ENCODE measurements around the gene WDR18.

WDR18 gene

DNA sequence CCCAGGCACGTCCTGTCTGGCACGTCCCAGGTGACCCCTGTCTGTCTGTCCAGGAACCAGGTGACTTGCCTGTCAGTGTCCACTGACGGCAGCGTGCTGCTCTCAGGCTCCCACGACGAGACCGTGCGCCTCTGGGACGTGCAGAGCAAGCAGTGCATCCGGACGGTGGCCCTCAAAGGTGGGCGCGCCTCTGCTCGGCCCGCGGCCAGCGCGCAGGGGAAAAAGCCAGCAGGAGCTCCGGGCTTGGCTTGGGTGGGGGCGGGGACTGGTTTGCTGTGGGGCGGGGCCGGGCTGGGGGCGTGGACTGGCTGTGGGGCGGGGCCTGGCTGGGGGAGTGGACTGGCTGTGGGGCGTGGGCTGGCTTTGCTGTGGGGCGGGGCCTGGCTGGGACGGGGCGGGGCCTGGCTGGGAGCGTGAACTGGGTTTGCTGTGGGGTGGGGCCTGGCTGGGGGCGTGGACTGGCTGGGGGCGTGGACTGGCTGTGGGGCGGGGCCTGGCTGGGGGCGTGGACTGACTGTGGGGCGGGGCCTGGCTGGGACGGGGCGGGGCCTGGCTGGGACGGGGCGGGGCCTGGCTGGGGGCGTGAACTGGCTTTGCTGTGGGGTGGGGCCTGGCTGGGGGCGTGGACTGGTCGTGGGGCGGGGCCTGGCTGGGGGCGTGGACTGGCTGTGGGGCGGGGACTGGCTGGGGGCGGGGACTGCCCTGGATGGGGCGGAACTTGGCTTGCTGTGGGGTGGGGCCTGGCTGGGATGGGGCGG, 7.2 kb downstream of the WDR18 start:
- peak in 1 of 2 donors; percentile 73 for DNase-seq (ENCODE audit: extremely low read depth in 1 of 2, low read depth in 1 of 2)

GRCh38 chr19:991932-992669, 8.0 kb downstream of the WDR18 start:
- DNase-seq (ENCODE audit: extremely low read depth in 1 of 2, low read depth in 1 of 2), result no peak

DNA sequence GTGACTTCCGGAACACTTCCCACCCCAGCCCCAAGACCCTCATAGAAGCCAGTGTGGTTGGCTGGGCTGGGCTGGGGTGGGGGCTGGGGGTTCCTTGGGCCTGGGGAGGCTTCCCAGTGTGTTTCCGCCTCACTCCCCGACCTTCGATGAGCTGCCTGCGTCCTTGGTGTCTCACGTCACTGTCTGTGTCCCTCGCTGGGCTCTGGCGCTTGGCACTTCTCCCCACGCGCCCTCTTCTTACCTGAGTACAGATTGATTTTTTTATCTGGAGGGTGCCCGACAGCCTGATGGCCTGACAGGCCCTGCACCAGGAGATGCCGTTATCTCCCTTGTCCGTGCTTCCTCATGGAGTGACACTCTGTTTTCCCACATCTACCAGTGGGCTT, 8.5 kb downstream of the WDR18 start:
- no peak for DNase-seq (ENCODE audit: extremely low read depth in 1 of 2, low read depth in 1 of 2)

- DNase-seq (ENCODE audit: extremely low read depth in 1 of 2, low read depth in 1 of 2), result no peak
Observed at GRCh38 chr19:993361-993830, 9.3 kb downstream of the WDR18 start.

DNA sequence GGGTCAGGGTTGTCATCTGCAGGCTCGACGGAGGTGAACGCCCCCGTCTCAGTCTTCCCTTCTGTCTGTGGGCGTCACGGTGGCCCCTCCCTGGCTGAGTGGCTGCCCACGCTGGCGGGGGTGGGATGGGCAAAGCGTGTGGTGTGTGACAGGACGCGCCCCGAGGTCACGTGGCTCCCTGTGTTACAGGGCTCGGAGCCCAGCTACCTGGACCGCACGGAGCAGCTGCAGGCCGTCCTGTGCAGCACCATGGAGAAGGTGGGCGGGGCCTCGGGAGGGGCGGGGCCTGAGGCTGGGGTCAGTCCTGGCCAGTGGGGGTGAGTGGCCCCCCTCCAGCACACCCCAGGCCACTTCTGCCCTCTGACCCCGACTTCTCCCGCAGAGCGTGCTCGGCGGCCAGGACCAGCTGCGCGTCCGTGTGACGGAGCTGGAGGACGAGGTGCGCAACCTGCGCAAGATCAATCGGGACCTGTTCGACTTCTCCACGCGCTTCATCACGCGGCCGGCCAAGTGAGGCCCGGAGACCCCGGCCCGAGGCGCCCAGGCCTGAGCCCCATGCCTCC, 9.8 kb downstream of the WDR18 start:
- no peak for DNase-seq (ENCODE audit: extremely low read depth in 1 of 2, low read depth in 1 of 2)

DNA sequence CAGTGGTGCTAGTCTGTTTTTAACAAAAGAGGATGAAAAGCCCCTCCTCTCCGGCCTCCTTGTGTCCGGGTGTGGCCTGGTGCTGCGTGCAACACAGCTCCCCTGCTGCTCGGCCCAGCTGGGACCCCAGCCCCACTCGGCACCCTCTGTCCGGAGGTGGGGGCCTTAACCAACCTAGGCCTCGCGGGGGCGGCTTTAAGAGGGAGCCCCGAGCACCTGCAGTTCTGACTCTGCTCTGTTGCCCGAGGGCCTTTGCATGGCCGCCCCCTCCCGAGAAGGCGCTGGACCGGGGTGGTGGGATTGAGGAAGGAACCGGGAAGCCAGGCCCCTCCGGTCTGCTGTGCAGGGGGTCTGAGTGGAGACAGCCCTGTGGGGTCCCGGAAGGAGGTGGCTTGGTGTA, 10.4 kb downstream of the WDR18 start:
- DNase-seq (ENCODE audit: extremely low read depth in 1 of 2, low read depth in 1 of 2), result no peak

DNA sequence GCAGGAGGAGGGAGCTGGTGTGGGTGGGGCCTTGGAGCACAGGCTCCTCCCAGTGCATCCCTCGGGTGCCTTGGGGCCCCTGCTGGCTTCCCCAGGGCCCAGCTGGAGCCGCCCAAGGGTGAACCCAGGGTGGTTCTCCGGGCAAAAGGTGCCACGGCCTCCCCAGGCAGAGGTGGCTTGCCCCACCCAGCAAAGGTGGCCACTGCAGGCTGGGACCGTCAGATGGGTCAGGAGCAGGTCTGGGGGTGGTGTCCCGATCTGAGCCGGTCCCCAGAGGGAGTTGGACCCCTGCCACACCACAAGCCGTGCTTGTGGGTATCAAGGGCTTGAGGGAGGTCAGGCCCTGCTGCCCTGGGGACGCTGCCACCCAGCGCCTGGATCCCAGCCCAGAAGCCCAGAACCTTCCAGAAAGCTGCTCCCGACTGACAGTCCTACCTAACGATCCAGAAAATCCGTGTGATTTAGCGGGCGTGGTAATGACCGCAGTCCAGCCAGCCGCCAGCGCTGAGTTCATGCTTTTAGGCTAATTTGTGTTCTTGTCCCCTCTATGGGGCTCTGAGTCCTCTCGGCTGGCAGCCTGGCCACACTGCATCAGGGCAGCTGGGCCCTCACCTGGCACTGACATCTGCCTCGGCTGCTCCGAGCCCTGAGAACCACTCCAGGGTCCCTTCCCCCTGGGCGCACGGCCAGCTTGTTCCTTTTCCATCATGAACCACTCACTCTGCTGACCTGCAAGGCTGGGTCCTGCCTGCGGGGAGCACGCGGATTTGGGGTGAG, 11.1 kb downstream of the WDR18 start:
- no peak for DNase-seq (ENCODE audit: extremely low read depth in 1 of 2, low read depth in 1 of 2)

DNA sequence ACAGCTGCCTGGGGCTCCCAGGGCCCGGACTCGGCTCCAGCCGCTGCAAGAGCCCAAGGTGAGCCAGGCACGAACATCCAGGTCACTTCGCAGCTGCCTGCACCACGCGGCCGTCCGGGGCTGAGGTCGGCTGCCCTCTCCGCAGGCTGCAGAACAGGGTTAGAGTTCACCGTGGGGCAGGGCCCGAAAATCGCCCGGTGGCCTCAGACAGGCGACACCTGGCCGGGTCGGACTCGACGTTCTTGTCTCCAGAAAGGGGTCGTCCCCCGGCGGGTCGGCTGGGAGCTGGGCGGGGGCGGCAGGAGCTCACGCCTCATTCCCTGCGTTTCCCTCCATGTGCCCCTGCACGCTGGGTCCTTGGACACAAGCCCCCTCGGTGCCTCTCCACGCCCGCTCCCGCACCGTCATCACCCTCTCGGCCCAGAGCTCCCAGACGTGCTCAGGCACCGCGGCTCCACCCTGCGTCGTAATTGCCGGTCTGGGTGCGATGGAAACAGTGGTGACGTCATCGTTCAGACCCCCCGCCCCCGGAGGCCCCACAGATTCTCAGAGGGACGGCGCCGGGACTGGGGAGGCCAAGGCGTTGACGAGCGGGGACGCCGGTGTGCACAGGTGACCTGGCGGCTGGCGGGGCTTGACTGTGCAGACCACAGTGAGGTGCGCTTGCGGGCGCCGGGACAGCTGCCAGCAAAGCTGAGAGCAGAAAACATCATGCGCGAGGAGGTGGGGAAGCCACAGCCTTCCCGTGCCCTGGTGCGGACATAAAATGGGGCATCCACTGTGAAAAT, 12.1 kb downstream of the WDR18 start:
- DNase-seq (ENCODE audit: extremely low read depth in 1 of 2, low read depth in 1 of 2), result peak in 1 of 2 donors; percentile 47

- DNase-seq (ENCODE audit: extremely low read depth in 1 of 2, low read depth in 1 of 2), result no peak
Observed at GRCh38 chr19:998064-998463, 13.9 kb downstream of the WDR18 start.

DNA sequence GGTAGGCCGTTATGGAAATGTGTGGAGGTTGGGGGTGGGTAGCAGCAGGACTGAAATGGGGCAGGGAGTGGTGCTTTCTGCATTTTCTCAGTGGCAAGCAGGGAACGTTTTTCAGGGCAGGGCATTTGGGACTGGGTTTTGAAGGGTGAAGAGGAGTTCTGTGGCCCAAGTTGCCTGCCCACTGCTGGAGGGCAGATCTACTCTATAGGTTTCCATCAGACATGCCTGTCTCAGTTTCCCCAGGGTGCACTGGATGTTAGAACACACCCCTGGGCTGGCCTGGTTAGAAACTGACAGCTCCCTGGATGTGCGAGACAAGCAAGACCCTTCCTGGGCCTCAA, 15.2 kb downstream of the WDR18 start:
- no peak for DNase-seq (ENCODE audit: extremely low read depth in 1 of 2, low read depth in 1 of 2)

GRCh38 chr19:1000095-1000494, 15.9 kb downstream of the WDR18 start, which contains the start of gene GRIN3B:
GRIN3B (plus strand) TSS chr19:1000419; CDS start chr19:1000438, 19 bp downstream.
- DNase-seq (ENCODE audit: extremely low read depth in 1 of 2, low read depth in 1 of 2), result peak in 1 of 2 donors; percentile 49

- no peak for DNase-seq (ENCODE audit: extremely low read depth in 1 of 2, low read depth in 1 of 2)
Observed at GRCh38 chr19:1000591-1001537, 16.7 kb downstream of the WDR18 start.

- peak in 1 of 2 donors; percentile 41 for DNase-seq (ENCODE audit: extremely low read depth in 1 of 2, low read depth in 1 of 2)
Observed at GRCh38 chr19:1001538-1002166, 17.5 kb downstream of the WDR18 start.

DNA sequence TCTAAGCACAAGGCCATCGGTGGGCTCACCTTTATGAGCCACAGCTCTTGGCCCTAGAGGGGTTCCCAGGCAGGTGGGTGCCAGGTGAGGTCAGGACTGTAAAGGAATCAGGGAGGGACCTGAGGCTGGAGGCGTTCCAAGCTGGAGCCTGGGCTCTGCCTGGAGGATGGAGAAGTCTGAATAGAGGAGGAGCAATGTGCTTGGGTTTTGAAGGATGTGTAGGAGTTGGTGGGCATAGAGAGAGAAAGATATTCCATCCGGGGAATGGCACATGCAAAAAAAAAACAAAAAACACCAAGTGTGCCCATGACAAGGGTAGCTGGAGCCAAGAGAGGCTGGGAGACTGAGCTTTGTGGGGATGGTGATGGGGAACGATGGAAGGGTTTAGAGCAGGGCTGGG, 18.5 kb downstream of the WDR18 start:
- no peak for DNase-seq (ENCODE audit: extremely low read depth in 1 of 2, low read depth in 1 of 2)

GRCh38 chr19:1003283-1003682, 19.1 kb downstream of the WDR18 start:
- DNase-seq (ENCODE audit: extremely low read depth in 1 of 2, low read depth in 1 of 2), result no peak

GRCh38 chr19:1004204-1004802, 20.2 kb downstream of the WDR18 start:
- DNase-seq (ENCODE audit: extremely low read depth in 1 of 2, low read depth in 1 of 2), result no peak

DNA sequence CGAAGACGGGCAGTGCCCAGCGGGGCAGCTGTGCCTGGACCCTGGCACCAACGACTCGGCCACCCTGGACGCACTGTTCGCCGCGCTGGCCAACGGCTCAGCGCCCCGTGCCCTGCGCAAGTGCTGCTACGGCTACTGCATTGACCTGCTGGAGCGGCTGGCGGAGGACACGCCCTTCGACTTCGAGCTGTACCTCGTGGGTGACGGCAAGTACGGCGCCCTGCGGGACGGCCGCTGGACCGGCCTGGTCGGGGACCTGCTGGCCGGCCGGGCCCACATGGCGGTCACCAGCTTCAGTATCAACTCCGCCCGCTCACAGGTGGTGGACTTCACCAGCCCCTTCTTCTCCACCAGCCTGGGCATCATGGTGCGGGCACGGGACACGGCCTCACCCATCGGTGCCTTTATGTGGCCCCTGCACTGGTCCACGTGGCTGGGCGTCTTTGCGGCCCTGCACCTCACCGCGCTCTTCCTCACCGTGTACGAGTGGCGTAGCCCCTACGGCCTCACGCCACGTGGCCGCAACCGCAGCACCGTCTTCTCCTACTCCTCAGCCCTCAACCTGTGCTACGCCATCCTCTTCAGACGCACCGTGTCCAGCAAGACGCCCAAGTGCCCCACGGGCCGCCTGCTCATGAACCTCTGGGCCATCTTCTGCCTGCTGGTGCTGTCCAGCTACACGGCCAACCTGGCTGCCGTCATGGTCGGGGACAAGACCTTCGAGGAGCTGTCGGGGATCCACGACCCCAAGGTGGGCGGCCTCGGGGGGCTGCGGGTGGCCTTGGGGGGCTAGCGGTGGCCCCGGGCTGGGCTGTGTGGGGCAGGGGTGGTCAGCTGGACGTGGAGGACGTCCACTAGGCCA, 20.9 kb downstream of the WDR18 start:
- DNase-seq (ENCODE audit: extremely low read depth in 1 of 2, low read depth in 1 of 2), result no peak

All from stimulated activated CD8-positive, alpha-beta memory T cell treated with anti-CD3 and anti-CD28 coated beads, Interleukin-7, amount 100 ng/mL, for 48 hours (primary cell).